Hepatocyte (in vitro differentiated cells): ENCODE results near the gene SPRED2.

Experiments used
- CTCF ChIP-seq: fragments of 200-600 bp; sonication (generic); IDR thresholded peaks from 2 replicates; pipeline ENCODE4 v1.5.1; 2016; ENCODE audit warnings: antibody characterized with exemption, mild to moderate bottlenecking; ENCODE audit not compliant: poor library complexity
- EZH2 ChIP-seq: fragments of 200-600 bp; sonication (generic); IDR thresholded peaks from 2 replicates; pipeline ENCODE4 v1.6.1; 2016; ENCODE audit warnings: antibody characterized with exemption, mild to moderate bottlenecking, borderline replicate concordance
- EZH2phosphoT487 ChIP-seq: fragments of 200-600 bp; sonication (generic); IDR thresholded peaks from one replicate; pipeline ENCODE4 v1.6.1; 2018; ENCODE audit warnings: antibody characterized with exemption, mild to moderate bottlenecking, low read depth, moderate library complexity; ENCODE audit not compliant: unreplicated experiment, severe bottlenecking

- TF ChIP-seq EZH2phosphoT487 (no peak), CTCF (no peak), EZH2 (no peak)
These were observed 19.3 kb downstream of the SPRED2 start for GRCh38 chr2:65413106-65413505.
